IPS-18a (cell line): ENCODE results near the gene HCRT.
A peak's percentile ranks its signal among the peaks of the same experiment; 100 is the strongest.

ENCODE experiments used
- H3K27ac ChIP-seq: one replicate; pipeline ENCODE4 v1.5.1; 2013; ENCODE audit warnings: low read length
- H3K27me3 ChIP-seq: one replicate; pipeline ENCODE4 v1.6.1; 2013; ENCODE audit warnings: mild to moderate bottlenecking, low read length; ENCODE audit not compliant: control insufficient read depth, insufficient read depth
- H3K36me3 ChIP-seq: one replicate; pipeline ENCODE4 v1.6.1; 2013; ENCODE audit warnings: low read depth, low read length; ENCODE audit not compliant: control insufficient read depth
- H3K4me1 ChIP-seq: one replicate; pipeline ENCODE4 v1.6.1; 2013; ENCODE audit warnings: low read depth, low read length; ENCODE audit not compliant: control insufficient read depth
- H3K4me3 ChIP-seq: one replicate; pipeline ENCODE4 v1.5.1; 2013; ENCODE audit warnings: low read length
- H3K9ac ChIP-seq: one replicate; pipeline ENCODE4 v1.6.1; 2013; ENCODE audit warnings: mild to moderate bottlenecking, low read length, moderate library complexity
- H3K9me3 ChIP-seq: one replicate; pipeline ENCODE4 v1.6.1; 2013; ENCODE audit warnings: low read depth, low read length; ENCODE audit not compliant: control insufficient read depth

The HCRT gene

DNA sequence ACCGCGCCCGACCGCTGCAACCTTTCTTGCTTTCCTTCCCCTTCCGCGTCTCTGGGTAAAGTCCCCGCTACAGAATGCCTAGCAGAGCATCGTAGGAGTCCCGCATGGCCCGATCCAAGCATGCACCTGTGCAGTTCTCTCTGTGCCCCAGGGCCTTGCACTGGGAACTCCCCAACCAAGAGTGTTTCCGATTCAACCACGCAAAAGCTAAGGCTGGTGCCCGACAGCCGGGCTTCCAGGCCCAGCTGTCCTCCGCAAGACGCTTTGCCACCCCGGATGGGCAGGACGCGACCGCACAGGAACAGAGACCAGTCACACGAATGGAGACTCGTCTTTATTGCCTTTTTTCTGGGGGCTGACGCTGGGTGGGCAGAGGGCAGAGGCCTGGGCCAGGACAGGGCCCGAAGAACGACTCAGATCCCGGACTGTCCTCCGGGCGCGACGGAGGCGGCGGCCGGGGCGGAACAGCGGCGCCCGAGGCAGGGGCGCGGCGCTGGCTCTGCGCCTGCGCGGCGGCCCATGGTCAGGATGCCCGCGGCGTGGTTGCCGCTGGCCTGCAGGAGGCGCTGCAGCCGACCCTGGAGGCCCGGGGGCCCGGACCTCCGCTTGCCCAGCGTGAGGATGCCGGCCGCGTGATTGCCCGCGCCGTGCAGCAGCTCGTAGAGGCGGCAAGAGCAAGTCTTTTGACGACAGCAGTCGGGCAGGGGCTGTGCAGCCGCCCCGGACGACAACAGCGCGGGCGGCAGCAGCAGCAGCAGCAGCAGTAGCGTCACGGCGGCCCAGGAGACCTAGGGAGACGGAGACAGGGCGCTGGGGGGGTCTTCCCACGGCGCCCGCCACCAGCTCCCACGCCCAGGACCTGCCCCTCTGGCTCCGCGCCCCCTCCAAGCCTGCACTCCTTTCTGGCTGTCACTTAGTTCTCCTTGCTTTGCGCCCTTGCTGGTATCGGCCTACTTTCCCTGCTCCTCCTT is 1.2 kb downstream of the HCRT start:
- H3K27me3 ChIP-seq: peaks cover 58% of the 10 kb centered on the region
- no peaks in the 10 kb centered on the region for H3K36me3 ChIP-seq
- no peak overlapping the region for H3K9ac ChIP-seq
- peak overlapping the region; percentile 62 for H3K4me3 ChIP-seq
- H3K4me1 ChIP-seq: peaks cover 14% of the 10 kb centered on the region
- H3K9me3 ChIP-seq: no peaks in the 10 kb centered on the region
- H3K27ac ChIP-seq: no peak overlapping the region

GRCh38 chr17:42182927-42183734 is 2.1 kb downstream of the HCRT start:
- Histone ChIP-seq H3K9me3 (no peaks in the 10 kb centered on the region), H3K4me1 (peaks cover 14% of the 10 kb centered on the region), H3K4me3 (peak overlapping the region; percentile 62), H3K27ac (no peak overlapping the region), H3K9ac (no peak overlapping the region), H3K27me3 (peaks cover 58% of the 10 kb centered on the region), H3K36me3 (no peaks in the 10 kb centered on the region)

DNA sequence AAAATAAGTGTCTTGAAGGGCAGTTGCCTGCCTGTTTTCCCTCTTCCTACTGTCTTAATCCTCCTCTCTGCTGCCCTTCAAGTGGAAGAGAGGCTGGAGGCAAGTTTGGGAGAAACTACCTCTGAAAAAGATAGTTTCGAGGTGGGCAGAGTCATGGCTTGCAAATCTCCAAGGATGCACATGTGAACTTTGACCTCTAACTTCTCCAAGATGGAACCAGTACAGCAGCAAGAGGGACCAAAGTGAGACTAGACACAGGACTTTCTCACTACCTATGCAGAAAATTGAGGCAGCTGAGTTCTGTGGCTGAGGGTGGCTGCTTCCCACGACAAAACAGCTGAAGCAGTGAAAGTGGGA is 3.4 kb downstream of the HCRT start:
- Histone ChIP-seq H3K9ac (no peak overlapping the region), H3K4me3 (peak overlapping the region; percentile 68), H3K27me3 (peaks cover 58% of the 10 kb centered on the region), H3K27ac (no peak overlapping the region), H3K36me3 (no peaks in the 10 kb centered on the region), H3K4me1 (peaks cover 14% of the 10 kb centered on the region), H3K9me3 (no peaks in the 10 kb centered on the region)

DNA sequence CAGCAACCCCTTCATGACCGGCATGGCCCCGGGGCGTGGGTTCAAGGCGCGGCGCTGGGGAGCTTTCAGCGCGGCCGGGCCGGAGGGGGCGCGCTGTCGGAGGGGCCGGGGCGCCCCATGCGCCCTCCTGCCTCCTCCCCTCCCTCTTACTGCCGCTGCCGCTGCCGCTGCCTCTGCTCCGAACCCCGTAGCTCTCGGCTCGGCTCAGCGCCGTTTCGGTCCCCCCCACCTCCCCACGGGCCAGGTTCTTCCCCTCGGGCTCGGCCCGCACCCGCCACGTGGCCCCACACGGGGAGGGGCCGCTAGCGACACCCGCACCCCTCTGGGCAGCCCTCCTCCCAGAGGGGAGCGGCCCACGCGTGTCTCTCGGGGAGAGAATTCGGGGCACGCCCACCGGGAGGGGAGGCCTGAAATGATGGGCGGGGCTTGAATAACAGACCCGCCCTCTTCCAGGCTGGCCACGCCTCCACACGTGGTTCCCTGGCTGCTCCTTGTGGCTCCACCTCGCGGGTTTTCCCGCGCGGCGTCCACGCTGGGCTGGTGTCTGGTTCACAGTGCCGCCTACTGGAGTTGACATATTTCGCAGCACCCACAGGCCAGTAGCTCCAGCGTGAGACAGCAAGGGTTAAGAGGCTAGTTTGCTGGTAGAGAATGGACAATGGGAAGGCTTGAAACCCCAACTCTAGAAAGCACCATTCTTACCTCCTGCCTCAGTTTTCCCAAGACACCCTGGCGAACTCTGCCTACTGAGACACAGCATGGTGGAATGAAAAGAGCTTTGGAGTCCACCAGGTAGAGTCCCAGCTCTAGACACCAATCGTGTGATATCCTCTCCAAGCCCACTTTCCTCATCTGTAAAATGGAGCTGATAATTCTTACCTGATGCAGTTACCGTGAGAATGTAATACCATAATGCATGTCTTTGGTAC is 4.1 kb downstream of the HCRT start, which contains the start of gene KCNH4:
Gene KCNH4 (minus strand): TSS at position 221 of the 929 bp plus-strand sequence. CDS start 197 bp downstream, at position 24.
- Histone ChIP-seq H3K9me3 (no peaks in the 10 kb centered on the region), H3K27ac (no peak within 1 kb of the TSS), H3K27me3 (peaks cover 58% of the 10 kb centered on the region), H3K4me1 (peaks cover 14% of the 10 kb centered on the region), H3K36me3 (no peaks in the 10 kb centered on the region), H3K4me3 (peak within 1 kb of the TSS; percentile 68), H3K9ac (no peak within 1 kb of the TSS)

- Histone ChIP-seq H3K4me1 (peaks cover 14% of the 10 kb centered on the region), H3K4me3 (peak overlapping the region; percentile 68), H3K27ac (no peak overlapping the region), H3K27me3 (peaks cover 58% of the 10 kb centered on the region), H3K9me3 (no peaks in the 10 kb centered on the region), H3K9ac (no peak overlapping the region), H3K36me3 (no peaks in the 10 kb centered on the region)
Observed at GRCh38 chr17:42180411-42180921, 4.8 kb downstream of the HCRT start.

GRCh38 chr17:42179911-42180410 is 5.3 kb downstream of the HCRT start:
- peaks cover 53% of the 10 kb centered on the region for H3K27me3 ChIP-seq
- H3K36me3 ChIP-seq: no peaks in the 10 kb centered on the region
- H3K4me3 ChIP-seq: peak overlapping the region; percentile 68
- H3K27ac ChIP-seq: no peak overlapping the region
- H3K4me1 ChIP-seq: peaks cover 12% of the 10 kb centered on the region
- H3K9me3 ChIP-seq: no peaks in the 10 kb centered on the region
- no peak overlapping the region for H3K9ac ChIP-seq

- no peak overlapping the region for H3K27ac ChIP-seq
- no peaks in the 10 kb centered on the region for H3K9me3 ChIP-seq
- H3K36me3 ChIP-seq: no peaks in the 10 kb centered on the region
- peaks cover 46% of the 10 kb centered on the region for H3K27me3 ChIP-seq
- no peak overlapping the region for H3K4me3 ChIP-seq
- H3K4me1 ChIP-seq: peaks cover 8% of the 10 kb centered on the region
- H3K9ac ChIP-seq: no peak overlapping the region
Observed at GRCh38 chr17:42179335-42179734, 5.9 kb downstream of the HCRT start.

GRCh38 chr17:42178817-42179216 is 6.4 kb downstream of the HCRT start:
- Histone ChIP-seq H3K4me1 (peaks cover 8% of the 10 kb centered on the region), H3K9ac (no peak overlapping the region), H3K9me3 (no peaks in the 10 kb centered on the region), H3K4me3 (no peak overlapping the region), H3K36me3 (no peaks in the 10 kb centered on the region), H3K27ac (no peak overlapping the region), H3K27me3 (peaks cover 43% of the 10 kb centered on the region)

GRCh38 chr17:42177684-42178083 is 7.6 kb downstream of the HCRT start:
- Histone ChIP-seq H3K27me3 (peaks cover 32% of the 10 kb centered on the region), H3K4me3 (no peak overlapping the region), H3K9ac (no peak overlapping the region), H3K27ac (no peak overlapping the region), H3K36me3 (no peaks in the 10 kb centered on the region), H3K9me3 (no peaks in the 10 kb centered on the region), H3K4me1 (no peaks in the 10 kb centered on the region)

DNA sequence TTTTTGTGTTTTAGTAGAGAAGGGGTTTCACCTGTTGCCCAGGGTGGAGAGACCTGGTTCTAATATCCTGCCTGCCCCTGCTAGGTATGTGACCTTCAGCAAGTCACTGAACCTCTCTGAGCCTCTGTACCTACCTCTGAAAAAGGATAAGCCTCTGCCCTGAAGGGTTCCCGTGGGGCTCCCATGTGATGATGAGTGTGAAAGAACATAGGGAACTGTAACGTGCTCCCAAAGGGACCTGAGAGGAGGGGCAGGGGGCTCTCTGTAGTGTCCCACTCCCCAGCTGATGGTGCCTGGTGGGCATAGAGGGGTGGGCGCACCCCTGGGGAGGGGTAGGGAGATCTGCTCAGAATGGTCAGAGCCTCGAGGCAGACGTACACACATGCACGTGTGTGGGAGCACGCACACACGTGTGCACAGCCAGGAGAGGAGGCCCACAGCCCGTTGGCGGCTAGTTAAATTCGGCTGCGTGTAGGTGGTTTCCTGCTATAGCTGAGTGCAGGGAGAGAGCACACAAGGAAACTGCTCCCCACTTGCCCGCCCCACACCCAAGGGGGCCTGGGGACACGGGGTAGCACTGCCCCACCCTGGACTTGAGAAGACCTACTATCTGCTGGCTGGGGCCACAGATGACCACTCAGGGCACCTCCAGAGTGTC is 11.0 kb downstream of the HCRT start:
- H3K27me3 ChIP-seq: peaks cover under 1% of the 10 kb centered on the region
- no peaks in the 10 kb centered on the region for H3K9me3 ChIP-seq
- no peaks in the 10 kb centered on the region for H3K36me3 ChIP-seq
- no peaks in the 10 kb centered on the region for H3K4me1 ChIP-seq
- H3K4me3 ChIP-seq: no peak overlapping the region
- no peak overlapping the region for H3K9ac ChIP-seq
- H3K27ac ChIP-seq: no peak overlapping the region
